HEK293T (cell line): ENCODE results near the gene COL1A1.

Source experiments
- CTCF ChIA-PET: fragments of 350-600 bp; formaldehyde crosslinking; extraction: SDS; loops from one replicate; lab custom pipeline; 2021; ENCODE audit warnings: antibody characterized with exemption, inconsistent platforms; lab: Yijun Ruan, JAX
- POLR2A ChIA-PET: fragments of 350-600 bp; formaldehyde crosslinking; extraction: SDS; loops from one replicate; lab custom pipeline; 2020; ENCODE audit warnings: antibody characterized with exemption, inconsistent platforms; lab: Yijun Ruan, JAX
- DNase-seq: peaks from one replicate; pipeline ENCODE4 v3.0.0; 2012; ENCODE audit warnings: mixed read lengths; ENCODE audit errors: extremely low spot score
- ARNT ChIP-seq: fragments of 450-650 bp; IDR thresholded peaks from 2 replicates; pipeline ENCODE4 v1.6.1; 2017; ENCODE audit warnings: mild to moderate bottlenecking
- BHLHE40 ChIP-seq: fragments of 450-650 bp; IDR thresholded peaks from 2 replicates; pipeline ENCODE4 v1.6.1; 2016; ENCODE audit warnings: mild to moderate bottlenecking, moderate library complexity, borderline replicate concordance
- CTBP1 ChIP-seq: fragments of 450-650 bp; IDR thresholded peaks from 2 replicates; pipeline ENCODE4 v1.6.1; 2016; ENCODE audit warnings: borderline replicate concordance
- ELF4 ChIP-seq: fragments of 450-650 bp; IDR thresholded peaks from 2 replicates; pipeline ENCODE4 v1.6.1; 2017; ENCODE audit warnings: antibody characterized with exemption
- FOXA1 ChIP-seq: fragments of 450-650 bp; IDR thresholded peaks from 2 replicates; pipeline ENCODE4 v1.6.1; 2016; ENCODE audit warnings: mild to moderate bottlenecking
- FOXK2 ChIP-seq: fragments of 450-650 bp; IDR thresholded peaks from 2 replicates; pipeline ENCODE4 v1.6.1; 2016; ENCODE audit warnings: mild to moderate bottlenecking
- FOXM1 ChIP-seq: fragments of 450-650 bp; IDR thresholded peaks from 2 replicates; pipeline ENCODE4 v1.6.1; 2017; ENCODE audit warnings: mild to moderate bottlenecking, borderline replicate concordance
- HDGF ChIP-seq: fragments of 450-650 bp; IDR thresholded peaks from 2 replicates; pipeline ENCODE4 v1.6.1; 2017; ENCODE audit warnings: antibody characterized with exemption, borderline replicate concordance
- L3MBTL2 ChIP-seq: fragments of 450-650 bp; conservative IDR thresholded peaks from 2 replicates; pipeline ENCODE4 v1.6.1; 2016; ENCODE audit warnings: mild to moderate bottlenecking
- LEF1 ChIP-seq: fragments of 450-650 bp; IDR thresholded peaks from 2 replicates; pipeline ENCODE4 v1.6.1; 2017; ENCODE audit warnings: mild to moderate bottlenecking, borderline replicate concordance
- NFRKB ChIP-seq: fragments of 450-650 bp; IDR thresholded peaks from 2 replicates; pipeline ENCODE4 v1.6.1; 2016; ENCODE audit warnings: mild to moderate bottlenecking, moderate library complexity
- SP1 ChIP-seq: fragments of 450-650 bp; IDR thresholded peaks from 2 replicates; pipeline ENCODE4 v1.6.1; 2017
- SUZ12 ChIP-seq: fragments of 450-650 bp; IDR thresholded peaks from 2 replicates; pipeline ENCODE4 v1.6.1; 2016; ENCODE audit warnings: mild to moderate bottlenecking
- TARDBP ChIP-seq: fragments of 450-650 bp; IDR thresholded peaks from 2 replicates; pipeline ENCODE4 v1.6.1; 2016
- ZNF384 ChIP-seq: fragments of 450-650 bp; IDR thresholded peaks from 2 replicates; pipeline ENCODE4 v1.6.1; 2016
- TF ChIP-seq, protein P1 (sequence below): fragments of 450-650 bp; IDR thresholded peaks from 2 replicates; pipeline ENCODE4 v1.6.1; 2016

The COL1A1 gene

DNA sequence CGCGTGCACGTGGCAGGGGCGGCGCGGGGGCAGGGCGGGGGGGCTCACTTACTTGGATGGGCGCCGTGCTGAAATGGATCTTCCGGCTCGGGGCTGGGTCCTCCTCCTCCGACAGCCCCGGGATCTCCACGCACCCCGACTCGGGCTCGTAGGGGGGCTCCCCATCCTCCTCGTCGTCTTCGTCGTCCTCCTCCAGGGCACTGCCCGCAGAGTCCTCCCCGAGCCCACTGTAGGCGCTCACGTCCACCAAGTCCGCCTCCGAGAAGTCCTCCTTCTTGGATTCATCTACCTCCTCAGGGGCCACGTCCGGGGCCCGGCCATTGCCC lies 52.4 kb downstream of the COL1A1 start:
- CTCF ChIA-PET = interaction anchor here (0.9 to 1.5 kb wide), 4 partner anchors 12 to 55 kb away, joined by 3 to 5 read pairs (median 3); no protein-coding TSS in a partner anchor
- POLR2A ChIA-PET = interaction anchor here (2.7 kb wide), 1 partner anchor 12 kb away, joined by 25 read pairs; no protein-coding TSS in a partner anchor
- DNase-seq = no peak
- TF ChIP-seq SP1 (no peak), L3MBTL2 (peak; percentile 26; the same call in 1 of the 2 replicates), ARNT (no peak), ELF4 (no peak), FOXK2 (no peak)

DNA sequence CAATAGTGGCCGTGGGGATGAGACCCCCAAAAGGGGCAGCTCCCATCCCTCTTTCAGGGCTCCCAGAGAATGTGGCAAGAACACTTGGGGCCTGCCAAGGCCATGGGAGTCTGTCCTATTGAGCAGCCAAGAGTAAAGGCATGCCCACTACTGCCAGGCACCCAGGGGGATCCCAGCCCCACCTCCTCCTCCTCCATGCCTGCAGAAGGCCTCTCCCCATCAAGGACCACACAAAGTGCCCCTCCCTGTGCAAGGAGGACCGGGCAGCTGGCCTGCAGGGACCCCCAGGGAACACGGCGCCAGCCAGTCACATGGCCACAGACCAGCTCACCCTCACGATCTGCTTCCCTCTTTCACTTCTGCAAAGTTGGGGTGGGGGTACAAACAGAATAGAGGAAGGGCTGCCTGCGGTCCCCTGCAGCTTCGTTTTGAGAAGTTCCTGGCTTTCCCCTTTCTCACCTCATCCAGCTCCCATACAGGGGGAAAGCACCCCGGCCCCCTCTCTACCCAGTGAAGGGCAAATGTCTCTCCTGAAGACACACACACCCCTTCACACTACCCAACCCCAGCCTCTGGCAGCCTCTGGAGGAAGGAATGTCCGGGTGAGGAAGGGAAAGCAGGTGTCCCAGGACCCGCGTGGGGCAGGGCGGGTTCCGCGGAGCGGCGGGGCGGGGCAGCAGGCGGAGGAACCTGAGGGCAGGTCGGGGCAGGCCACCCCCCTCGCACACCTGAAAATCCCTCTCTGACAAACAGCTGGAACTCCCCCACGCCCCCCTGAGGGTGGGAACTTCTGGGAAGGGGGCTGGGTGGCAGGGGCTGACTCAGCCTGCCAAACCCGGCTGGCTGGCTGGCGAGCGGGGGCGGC lies 53.0 kb downstream of the COL1A1 start:
- ChIA-PET POLR2A (interaction anchor here (0.9 to 2.7 kb wide), 3 partner anchors 10 to 24 kb away, joined by 3 to 25 read pairs (median 3); no protein-coding TSS in a partner anchor), CTCF (interaction anchor here (0.8 to 1.5 kb wide), 2 partner anchors 21 to 30 kb away, joined by 3 to 5 read pairs; no protein-coding TSS in a partner anchor)
- TF ChIP-seq BHLHE40 (no peak), NFRKB (no peak), ZNF384 (no peak)
- TF ChIP-seq, protein P1, sequence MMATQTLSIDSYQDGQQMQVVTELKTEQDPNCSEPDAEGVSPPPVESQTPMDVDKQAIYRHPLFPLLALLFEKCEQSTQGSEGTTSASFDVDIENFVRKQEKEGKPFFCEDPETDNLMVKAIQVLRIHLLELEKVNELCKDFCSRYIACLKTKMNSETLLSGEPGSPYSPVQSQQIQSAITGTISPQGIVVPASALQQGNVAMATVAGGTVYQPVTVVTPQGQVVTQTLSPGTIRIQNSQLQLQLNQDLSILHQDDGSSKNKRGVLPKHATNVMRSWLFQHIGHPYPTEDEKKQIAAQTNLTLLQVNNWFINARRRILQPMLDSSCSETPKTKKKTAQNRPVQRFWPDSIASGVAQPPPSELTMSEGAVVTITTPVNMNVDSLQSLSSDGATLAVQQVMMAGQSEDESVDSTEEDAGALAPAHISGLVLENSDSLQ = no peak
- DNase-seq = no peak

DNA sequence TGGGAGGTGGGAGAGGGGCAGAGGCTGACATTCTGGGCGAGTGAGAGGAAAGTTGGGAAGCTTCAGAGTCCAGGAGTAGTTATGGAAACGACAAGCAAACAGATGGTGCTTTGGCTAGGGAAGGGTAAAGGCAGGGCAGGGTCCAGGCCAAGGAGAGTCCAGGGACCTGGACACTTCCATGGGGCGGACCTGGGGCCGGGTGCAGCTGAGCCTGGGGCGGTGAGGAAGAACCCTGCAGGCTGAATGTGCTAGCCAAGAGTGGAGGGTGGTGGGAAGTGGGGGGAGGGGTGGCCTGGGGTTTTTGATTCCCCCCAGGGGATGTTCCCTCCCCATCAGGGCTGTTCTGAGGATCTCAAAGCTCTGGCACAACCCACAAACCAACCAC lies 53.6 kb downstream of the COL1A1 start:
- TF ChIP-seq FOXK2 (no peak), FOXA1 (no peak), BHLHE40 (no peak)
- ChIA-PET POLR2A (interaction anchor here (0.9 to 2.7 kb wide), 3 partner anchors 10 to 24 kb away, joined by 3 to 25 read pairs (median 3); no protein-coding TSS in a partner anchor), CTCF (interaction anchor here (0.6 to 1.0 kb wide), 3 partner anchors 13 to 33 kb away, joined by 3 read pairs; no protein-coding TSS in a partner anchor)
- DNase-seq = no peak

DNA sequence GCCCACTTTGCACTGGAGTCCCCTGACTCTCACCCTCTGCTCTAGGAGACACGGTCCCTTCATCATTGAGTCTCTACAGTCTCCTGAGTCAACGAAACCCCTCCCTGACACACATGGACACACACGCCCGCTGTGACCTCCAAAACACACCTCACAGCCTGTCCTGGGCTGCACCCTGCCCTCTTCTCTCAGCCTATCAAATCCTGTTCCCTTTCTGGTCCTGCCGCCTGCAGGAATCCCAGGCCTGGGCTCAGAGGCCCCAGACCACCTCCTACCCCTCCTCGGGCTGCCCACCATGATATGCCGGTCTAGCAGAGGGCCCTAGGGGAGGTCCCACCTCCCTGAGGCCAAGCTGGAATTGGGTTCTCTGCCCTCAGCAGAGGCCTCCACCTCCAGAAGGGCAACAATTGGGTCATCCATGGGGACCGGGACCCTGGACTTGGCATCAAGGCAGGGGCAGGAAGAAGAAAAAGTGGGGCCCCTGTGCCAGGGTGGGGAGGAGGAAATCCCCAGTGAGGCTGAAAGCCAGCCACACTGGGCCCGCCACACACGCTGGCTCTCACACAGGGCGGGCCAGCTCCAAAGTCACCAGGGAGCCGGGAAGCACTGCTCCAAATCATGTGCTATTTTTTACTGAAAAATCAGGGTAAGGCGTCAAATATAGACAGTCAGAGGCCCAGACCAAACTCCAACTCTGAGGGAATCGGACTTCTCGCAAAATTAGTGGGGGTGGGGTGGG lies 54.3 kb downstream of the COL1A1 start:
- ChIA-PET CTCF (interaction anchor here (0.6 to 2.1 kb wide), 4 partner anchors 10 to 33 kb away, joined by 3 to 12 read pairs (median 3); no protein-coding TSS in a partner anchor), POLR2A (interaction anchor here (1.1 kb wide), 1 partner anchor 11 kb away, joined by 3 read pairs; no protein-coding TSS in a partner anchor)
- no peak for DNase-seq

DNA sequence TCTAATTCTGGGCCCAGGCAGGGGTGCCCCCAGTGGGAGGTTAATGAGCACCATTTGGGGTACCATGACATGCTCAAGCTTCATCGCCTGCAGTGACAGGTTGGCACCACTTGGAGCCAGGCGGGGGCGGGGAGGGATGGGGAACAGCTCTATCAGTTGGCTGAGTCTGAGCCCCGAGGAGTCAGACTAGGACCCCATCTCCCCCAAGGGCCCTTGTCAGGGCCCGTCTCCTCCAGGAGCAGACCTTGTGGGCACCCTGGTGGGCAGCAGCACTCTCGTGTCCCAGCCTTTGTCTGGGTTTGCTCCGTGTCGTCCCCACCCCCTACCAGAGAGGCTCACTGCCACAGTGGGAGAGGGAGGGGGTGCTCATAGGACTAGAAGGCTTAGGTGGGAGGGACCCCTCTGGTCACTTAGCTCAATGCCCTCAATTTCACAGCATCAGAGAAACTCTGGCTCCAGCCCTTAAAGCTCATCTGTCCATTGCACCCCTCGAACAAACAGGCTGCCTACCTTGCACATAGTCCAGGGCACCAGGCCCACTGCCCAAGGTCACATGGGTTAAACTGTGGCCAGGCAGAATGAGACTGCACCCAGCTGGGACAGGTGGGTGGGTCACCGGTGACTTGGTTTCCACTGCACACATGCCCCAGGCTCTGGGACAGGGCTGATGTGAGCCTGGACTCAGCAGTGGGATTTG lies 55.1 kb downstream of the COL1A1 start:
- no peak for DNase-seq
- CTCF ChIA-PET = interaction anchor here (1.3 to 2.1 kb wide), 3 partner anchors 9 to 15 kb away, joined by 3 to 12 read pairs (median 4); no protein-coding TSS in a partner anchor
- POLR2A ChIA-PET = no interaction called here
- TF ChIP-seq FOXM1 (no peak), TARDBP (no peak), FOXK2 (no peak)
- TF ChIP-seq, protein P1 = no peak

More for the DNA sequence above, 54.3 kb downstream of the COL1A1 start:
- no peak for TF ChIP-seq HDGF
- TF ChIP-seq, protein P1 = no peak
- no peak for TF ChIP-seq SP1
- no peak for TF ChIP-seq LEF1
- TF ChIP-seq TARDBP = no peak
- no peak for TF ChIP-seq FOXK2
- no peak for TF ChIP-seq CTBP1
- no peak for TF ChIP-seq ARNT
- TF ChIP-seq FOXA1 = no peak
- TF ChIP-seq ELF4 = no peak
- TF ChIP-seq FOXM1 = no peak
- TF ChIP-seq NFRKB = no peak

DNA sequence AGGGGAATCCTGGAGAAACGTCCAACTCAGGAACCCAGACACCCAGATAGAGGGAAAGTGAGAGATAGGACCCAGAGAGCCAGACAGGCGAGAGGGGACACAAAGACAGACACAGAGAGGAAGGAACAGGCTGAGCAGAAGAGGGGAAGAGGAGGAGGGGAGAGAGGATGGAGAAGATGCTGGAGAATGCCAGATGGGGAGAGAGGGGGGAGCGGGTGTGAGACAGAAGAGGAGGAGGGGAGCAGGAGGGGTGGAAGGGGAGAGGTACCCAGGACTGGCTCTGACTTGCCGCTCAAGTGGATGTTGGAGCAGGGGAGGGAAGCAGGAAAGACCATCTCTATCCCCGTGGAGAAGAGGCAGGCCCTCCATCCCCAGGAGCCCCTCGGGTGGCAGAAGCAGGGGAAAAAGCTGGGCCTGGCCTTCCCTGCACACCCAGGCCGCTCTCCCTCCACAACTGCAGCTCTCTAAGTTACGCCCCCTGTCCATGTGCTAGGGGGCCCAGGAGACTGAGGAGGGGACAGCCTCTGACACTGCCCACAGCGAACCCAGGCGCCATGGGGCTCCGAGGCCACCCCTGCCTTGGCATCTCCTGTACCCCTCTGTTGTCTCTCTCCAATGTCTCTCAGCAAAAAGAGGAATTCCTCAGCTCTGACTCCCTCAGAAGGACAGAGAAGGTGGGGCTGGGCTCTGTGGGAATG lies 55.8 kb downstream of the COL1A1 start:
- no peak for DNase-seq
- ChIA-PET CTCF (interaction anchor here (1.1 to 2.1 kb wide), 4 partner anchors 9 to 34 kb away, joined by 3 to 12 read pairs (median 4); no protein-coding TSS in a partner anchor), POLR2A (interaction anchor here (0.6 to 3.5 kb wide), 2 partner anchors 15 to 44 kb away, joined by 3 to 12 read pairs; no protein-coding TSS in a partner anchor)
- TF ChIP-seq BHLHE40 (no peak), ZNF384 (no peak), FOXK2 (no peak), SP1 (no peak), SUZ12 (no peak), ELF4 (no peak), ARNT (no peak), L3MBTL2 (no peak), FOXA1 (no peak), FOXM1 (no peak), HDGF (no peak), NFRKB (no peak), TARDBP (no peak), CTBP1 (no peak), LEF1 (no peak)
- TF ChIP-seq, protein P1 = no peak
